CD4-positive, alpha-beta T cell treated with Interleukin-6 at 100 ng/mL for 8 hours (primary cell): ENCODE results near the gene SLX9.

Source experiments
- DNase-seq: peaks from one replicate; pipeline ENCODE4 v3.0.0-alpha.2; 2020; ENCODE audit warnings: mixed read lengths, low spot score

Gene SLX9

DNA sequence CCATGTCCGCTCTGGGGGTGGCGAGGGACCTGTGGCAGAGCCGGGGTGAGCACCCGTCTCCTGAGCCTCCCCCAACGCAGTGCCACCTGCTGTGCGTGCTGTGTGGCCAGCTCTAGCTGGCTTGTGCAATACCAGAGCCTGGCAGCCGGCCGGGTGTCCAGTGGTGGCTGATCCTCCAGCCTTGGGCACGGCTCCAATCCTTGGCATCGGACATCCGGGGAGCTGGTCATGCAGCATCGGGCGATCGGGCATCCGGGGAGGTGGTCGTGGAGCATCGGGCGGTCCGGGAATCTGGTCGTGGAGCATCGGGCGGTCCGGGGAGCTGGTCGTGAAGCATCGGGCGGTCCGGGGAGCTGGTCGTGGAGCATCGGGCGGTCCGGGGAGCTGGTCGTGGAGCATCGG is 8.1 kb downstream of the SLX9 start:
- DNase-seq: no peak

DNA sequence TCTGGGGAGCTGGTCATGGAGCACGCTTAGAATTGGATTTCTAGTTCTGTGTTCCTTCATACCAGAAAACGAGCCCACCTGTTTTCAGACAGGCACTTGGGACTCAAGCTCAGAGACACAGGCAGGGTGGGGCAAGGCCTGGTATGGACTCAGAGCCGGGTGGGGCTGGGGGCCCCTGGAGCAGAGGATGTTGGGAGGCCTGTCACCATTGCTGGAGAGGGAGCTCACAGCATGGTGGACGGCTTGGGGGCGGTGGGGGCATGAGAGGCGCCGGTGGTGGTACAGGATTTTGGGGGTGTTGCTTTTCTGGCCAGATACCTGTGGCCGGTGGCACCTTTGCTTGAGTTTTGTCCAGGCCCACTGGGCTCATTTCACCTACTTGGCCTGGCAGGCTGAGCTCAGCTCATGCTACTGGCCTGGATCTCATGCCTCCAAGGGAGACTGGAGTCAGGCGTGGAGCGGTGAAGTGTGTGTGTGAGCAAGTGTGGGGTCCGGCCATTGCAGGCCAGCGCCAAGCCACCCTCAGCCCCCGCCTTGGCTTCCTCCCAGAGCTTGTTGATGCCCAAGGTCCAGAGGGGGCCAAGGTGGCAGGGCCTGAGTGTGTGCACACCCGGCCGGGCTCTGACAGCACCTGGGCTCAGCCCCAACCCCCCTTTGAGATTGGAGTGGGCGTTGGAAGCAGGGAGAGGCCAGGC is 8.7 kb downstream of the SLX9 start:
- DNase-seq: no peak

DNA sequence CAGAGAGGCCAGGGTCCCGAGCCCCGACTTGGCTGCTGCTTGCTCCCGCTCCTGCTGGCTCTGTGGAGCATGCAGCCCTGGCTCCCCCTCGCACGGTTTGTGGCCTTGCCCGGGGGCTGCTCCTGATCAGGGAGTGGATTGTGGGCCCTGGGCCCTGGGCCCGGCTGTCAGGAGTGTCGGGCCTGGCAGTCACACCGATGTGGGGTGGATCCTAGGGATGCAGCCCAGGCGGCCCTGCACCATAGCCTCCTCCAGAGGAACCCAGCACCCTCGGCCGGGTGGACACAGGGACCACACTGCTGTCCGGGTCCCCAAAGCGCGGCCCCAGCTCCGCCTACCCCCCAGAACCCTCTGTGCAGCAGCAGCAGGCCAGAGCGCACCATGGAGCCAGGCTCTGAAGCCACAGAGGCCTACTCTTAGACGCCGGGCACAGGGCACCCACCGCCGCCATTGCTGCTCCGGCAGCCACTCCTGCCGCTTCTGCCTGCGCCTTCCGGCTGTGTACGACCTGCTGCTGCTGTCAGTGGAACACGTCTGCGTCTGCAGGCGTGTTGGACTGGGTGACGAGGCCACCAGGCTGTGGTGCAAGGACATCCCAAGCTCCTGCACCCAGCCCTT is 9.4 kb downstream of the SLX9 start:
- DNase-seq: no peak

DNA sequence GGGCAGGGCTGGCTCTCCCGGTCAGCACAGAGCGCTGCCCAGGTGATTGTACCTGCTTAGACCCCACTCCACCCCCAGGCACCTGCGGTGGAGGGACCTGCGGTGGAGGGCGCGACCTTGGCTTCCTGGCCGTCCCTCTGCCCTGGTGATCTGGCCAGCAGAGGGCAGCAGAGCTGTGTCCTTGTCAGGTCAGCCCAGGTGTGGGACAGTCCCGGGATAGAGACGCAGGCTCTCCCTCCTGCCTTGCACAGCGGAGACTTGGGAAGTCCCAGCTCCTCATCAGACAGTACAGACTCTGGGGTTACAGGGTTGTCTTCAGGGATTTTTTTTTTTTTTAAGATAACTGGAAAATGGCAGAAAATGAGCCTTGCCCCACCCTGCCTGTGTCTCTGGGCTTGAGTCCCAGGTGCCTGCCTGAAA is 10.0 kb downstream of the SLX9 start:
- DNase-seq: peak; percentile 78

DNA sequence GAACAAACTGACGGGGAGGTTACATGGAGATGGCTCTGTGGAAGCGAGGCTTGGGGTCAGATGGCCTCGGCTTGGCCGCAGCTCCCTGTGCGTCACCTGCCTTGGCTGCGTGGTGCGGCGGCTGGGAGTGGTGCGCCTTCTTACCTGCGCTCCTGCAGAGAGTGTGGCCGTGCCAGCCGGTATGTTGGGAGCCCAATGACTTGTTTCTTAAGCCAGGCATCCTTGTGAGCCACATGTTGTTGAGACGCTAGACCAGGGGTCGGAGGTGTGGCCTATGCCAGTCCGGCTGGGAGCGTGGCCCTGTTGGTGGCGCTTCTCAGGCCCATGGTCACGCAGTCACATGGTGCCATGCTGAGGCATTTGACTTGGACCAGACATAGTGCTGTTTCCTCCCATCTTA is 10.5 kb downstream of the SLX9 start:
- DNase-seq: no peak

DNA sequence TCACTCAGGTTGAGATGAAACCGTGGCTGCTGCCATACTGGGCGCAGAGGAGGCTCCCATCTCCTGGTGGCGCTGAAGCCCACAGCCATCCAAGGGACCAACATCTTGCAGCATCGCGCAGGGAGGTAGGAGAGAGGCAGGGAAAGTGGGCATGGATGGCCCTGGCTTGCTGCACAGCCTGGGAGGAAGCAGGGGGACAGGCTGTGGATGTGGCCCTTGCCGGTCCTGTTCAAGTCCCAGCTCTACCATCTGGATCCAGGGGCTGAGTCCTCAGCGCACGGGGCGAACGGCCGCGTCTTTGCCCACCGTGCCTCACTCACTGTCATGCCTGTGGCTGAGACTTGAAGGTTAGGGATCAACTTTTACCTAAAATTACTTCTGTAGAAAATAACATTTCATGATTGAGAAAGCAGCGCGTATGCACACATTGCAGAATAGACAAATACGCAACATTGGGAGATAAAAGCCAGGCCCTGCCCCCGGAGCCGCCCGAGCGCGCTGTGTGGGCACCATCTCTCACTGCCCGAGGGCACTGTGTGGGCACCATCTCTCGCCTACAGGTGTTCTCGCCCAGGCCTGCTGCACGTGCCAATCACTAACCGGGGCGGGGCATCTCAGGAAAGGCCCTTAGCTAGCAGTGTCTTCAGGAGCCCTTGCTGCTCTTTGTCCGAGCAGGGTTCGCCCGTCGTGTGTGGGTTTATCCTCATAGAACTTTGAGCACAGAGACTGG is 11.5 kb downstream of the SLX9 start:
- no peak for DNase-seq

DNA sequence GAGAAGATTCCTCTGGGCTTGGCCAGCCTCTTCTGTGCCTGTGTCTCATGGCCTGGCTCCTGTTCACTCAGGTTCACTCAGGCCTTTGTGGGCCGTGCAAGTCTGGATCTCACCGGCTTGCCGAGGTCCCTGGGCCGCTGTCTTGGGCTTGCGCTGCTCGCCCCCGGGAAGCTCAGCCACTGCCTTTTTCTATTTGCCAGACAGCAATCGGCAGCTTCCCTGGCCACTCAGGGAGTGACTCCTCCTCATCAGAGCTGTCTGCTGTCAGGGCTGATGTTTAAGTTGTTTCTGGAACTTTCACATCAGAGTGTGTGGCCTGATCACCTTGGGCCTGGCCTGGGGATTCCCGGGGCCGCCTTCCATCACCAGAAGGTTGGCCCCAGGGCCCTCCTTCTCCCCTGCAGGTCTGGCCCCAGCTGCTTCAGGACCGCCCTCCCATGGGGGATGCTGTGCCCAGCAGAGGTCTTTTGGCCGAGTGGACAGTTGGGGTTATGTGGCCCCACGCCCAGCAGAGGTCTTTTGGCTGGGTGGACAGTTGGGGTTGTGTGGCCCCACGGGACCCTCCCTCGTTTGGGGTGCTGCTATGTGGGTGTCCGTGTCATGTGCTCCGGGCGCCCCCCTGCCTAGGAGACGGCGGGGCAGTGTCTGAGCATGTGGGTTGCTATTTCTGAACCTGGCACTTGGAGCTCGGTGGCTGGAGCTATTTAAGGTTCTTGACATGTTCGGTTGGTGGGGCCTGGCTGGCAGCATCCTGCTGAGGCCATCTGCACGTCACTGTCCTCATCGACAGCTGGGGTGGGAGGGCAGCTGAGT is 12.5 kb downstream of the SLX9 start:
- no peak for DNase-seq

DNA sequence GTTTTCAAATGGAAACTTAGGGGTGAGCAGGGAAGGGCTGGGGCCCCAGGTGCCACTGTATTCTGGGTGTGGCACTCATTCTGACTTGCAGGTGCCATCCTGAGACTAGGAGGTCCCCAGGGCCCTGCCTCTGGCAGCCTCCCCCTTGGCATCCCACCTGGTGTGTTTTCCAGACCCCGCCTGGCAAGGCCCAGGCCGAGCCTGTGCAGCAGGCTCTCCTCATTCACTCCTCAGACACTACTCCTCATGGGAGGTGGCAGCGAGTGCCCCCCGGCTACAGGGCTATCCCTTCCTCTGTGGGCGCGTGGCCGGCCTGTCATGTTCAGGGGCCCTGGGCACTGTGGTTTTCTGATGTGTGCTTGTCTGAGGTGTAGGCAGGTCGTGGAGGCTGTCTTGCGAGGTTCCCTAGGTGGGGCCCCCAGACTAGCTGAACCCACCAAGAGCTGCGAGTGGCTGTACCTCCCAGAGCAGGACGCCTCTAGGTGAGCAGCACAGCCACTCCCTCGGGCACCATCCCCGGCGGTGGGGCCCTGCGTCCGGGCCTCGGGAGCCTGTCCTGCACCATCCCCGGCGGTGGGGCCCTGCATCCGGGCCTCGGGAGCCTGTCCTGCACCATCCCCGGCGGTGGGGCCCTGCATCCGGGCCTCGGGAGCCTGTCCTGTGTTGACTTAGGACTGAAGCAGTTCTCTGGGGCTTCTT is 13.2 kb downstream of the SLX9 start:
- no peak for DNase-seq

DNA sequence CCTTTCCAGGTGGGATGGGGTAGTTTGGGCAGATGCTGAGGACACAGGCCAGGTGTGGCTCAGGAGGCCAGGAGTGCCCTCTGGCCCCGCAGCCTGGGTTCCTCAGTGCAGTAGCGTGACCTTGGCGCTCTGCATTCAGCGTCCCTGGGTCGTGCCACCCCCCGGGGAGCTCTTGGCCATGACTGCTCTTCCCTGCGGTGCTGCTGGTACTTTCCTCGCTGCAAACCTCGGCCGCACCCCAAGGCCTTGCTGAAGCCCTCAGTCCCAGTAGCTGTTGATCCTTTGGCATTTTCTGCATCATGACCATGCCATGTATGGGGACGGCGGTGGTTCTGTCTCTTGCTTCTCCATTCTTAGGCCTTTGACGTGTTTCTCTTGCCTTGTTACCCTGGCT is 13.8 kb downstream of the SLX9 start:
- DNase-seq: no peak

DNA sequence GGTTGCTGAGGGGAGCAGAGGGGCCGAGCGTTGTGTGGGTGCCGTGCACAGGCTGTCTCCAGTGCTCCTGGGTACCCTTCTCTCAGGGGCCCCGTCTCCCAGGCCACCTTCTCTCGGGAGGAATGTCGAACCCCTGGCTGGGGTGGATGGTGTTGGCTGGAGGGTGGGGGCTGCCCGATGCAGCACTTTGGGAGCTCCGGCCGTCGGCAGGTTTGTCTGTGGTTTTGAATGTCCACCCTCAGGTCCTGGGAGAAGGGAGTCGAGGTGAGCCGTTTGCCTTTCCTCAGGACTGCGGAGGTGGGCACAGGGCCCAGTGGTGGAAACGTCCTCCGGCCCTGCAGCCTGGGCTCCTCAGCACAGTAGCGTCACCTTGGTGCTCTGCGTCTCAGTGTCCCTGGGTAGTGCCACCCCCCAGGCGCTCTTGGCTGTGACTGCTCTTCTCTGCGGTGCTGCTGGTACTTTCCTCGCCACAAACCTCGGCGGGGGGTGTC is 14.5 kb downstream of the SLX9 start:
- no peak for DNase-seq

DNA sequence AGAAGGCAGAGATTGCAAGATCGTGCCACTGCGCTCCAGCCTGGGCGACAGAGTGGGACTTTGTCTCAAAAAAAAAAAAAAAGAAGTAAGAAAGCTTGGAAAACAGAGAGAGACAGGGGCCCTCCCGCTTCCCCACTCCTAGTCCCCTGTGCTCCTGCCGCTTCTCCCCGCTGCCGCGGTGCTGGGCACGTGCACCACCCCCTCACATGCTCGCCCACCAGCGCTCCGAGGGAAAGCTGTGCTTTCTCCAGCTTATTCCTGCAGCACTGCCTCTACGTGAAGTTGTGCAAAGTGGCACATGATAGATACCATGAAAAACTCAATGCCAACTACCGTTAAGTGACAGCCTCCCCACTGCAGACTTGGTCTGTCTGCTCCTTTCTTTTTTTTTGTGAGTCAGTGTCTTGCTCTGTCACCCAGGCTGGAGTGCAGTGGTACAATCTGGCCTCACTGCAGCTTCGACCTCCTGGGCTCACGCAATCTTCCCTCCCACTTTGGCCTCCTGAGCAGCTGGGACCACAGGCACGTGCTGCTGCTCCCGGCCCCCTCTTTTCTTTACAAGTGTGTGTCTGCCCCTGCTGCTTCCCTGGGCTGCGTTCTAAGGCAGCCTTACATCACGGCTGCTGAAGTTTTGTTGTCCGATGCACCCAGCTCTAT is 15.4 kb downstream of the SLX9 start:
- DNase-seq: no peak

DNA sequence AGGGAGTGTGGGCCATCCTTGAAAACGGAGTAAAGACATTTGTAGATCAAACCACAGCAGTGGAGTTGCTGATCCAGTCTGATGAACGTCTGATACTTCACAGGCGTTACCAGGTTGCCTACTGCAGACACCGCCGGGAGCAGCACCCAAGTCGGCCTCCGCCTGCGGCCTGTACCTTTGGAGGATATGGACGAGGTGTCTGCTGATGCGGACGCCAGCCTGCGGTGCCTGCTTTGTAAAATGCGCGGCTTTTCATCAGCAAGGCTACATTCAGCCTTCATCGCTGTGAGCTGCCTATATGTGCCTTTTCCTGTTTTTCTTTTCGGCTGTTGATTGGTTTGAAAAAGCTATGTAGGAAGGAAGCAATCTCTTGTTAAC is 16.0 kb downstream of the SLX9 start:
- no peak for DNase-seq

DNA sequence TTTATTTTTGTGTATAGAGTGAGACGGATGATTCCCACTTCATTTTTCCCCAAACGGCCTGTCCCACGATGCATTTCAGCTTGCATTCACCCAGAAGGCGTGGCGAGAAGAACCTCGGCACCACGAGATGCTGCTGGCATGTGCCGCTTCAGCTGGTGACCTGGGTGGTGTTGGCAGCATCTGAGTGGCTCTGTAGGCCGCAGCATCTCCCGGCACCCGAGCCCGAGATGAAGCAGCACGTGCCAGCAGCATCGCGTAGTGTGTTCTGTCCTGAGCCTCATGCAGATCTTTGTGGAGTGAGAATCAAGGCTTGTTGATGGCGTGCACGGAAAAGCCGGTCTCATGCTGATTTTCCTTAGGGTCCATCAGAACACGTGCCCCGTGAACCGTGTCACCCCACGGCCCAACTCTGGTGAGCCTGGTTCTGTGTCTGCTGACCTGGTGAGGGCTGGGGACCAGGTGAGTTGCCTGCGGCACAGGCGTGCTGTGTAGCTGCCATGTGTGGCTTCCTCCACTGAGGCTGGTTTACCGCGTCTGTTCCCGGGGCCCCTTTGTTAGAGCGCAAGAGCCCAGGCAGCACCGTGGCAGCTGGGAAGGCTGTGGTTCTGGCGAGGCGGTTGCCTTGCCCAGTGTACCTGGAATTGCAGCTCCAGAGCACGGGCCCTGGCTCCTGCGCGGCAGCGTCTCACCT is 16.7 kb downstream of the SLX9 start:
- no peak for DNase-seq

DNA sequence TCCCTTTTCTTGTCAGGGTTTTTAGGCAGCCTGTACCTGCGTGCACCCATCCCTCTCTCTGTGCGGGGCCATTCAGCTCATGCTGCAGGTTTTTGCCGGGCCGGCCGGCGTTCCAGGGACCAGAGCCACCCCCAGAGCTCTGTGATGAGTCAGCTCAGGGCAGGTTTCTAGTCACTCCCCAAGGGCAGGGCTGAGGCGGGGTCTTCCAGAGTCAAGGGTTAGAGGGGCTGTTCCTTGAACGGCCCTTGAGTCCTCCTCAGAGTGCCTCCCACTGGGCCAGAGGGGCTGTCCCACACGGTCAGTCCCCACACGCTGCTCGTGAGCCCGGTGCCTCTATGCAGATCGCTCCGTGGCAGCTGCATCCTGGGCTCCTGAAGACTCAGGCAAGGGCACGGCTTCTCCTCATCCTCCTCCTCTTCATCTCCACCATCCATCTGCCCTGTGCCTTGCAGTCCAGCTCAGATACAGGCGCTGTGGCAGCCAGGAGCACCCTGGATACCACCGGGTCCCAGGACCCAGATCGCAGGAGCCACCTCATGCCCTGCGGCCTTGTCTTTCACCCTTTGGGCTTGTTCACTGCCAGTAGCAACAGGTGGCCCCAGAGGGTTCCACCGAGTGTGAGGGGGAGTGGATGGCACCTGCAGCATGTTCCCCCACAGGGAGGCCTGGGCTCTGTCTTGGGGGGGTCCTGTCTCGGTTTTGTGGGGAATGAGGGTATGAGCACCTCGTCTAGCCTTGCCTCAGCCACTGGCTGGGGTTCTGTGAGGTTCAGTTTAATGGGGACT is 17.4 kb downstream of the SLX9 start:
- no peak for DNase-seq

DNA sequence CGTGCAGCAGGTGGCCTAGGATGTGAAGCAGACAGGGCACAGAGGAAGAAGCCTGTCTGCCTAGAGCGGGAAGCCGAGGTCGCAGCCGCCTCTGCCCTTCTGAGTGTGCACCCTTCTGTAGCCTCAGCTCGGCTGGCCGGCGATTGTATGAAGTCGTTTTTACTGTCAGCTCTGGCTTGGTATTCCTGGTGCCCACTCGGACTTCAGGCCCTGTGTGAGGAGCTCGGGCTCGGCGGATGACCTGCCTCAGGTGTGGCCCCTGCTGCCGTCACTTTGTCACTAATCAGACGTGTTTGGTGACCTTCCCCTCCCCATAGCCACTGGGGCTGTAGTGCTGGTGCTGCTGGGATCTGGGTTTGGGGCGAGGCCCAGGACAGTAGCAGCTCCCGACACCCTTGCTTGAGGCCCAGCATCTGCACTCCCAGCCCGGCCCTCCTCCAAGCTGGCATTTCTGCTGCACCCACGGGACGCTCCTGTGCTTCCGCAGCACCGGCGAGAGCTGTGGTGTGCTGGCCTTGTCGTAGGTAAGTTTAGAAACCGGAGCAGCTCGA is 18.1 kb downstream of the SLX9 start:
- no peak for DNase-seq

DNA sequence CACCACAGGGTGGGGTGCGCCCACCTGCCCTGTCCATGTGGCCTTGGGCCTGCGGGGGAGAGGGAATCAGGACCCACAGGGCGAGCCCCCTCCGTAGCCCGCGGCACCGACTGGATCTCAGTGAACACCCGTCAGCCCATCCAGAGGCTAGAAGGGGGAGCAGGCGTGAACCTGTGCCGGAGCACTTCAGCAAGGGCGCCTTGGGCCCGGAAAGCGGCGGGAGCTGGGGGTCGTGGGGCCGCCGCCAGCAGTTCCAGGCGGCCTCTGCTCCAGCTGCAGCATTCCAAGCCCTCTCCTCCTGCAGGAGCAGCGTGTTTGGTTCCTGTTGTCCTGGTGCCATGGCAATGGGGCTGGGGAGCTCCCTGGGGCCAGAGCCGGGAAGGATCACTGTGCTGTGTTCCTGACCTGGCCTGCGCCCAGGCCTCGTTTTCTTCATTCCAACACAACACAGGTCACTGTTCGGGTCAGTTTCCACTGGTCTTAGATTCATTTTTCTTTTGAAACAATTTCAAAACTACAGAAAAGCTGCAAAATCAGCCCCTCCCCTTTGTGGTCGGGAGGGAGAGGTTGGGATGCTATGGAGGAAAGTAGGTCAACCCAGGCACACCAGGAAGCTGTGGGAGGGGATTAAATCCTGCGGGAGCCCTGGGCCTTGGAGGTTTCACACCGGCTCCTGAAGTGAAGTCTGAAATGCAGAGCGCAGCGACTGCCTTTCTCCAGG is 18.8 kb downstream of the SLX9 start:
- DNase-seq: no peak

DNA sequence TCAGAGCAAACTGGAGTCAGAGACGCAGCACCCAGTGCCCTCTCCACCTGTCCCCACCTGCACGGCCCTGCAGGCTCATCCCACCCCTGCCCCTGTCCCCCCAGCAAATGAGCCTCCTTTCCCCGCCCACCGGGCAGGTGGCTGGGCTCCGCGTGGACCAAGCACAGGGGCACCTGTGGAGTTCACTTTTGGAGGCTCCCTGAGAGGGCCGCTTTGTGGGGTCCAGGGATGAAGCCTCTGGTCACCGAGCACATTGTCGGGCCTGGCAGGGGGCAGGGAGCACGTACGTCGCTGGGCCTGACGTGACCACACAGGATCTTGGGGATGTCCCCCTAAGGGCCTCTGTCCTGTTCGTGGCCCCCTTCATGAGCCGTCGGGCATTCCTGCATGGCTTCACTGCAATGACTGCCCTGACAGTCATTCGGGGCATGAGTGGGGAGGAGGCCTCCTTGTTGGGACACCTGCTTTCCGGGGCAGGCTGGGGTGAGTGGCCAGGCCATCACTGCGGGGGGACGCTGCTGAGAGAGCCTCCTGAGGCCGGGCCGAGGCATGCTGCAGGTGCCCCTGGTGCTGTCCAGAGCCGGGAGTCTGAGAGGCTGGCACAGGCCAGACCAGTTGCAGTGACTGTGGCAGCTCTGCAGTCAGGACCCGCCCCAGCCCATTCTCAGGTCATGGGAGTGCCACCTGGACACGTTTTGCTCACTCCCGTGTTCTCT is 19.7 kb downstream of the SLX9 start:
- no peak for DNase-seq
